HL-60 (cell line): ENCODE measurements around the gene MPND.

Source experiments
- DNase-seq, 2 experiments: peaks; one replicate each; pipeline ENCODE4 v3.0.0-alpha.2; 2010 to 2020; ENCODE audit warnings: low read depth in 1 of 2, low spot score in 1 of 2
- H3K27ac ChIP-seq: fragments of 250-450 bp; sonication (Bioruptor Pico); replicated peaks from 2 replicates; pipeline ENCODE4 v1.5.1; 2020; ENCODE audit warnings: mild to moderate bottlenecking, moderate library complexity
- H3K27me3 ChIP-seq: fragments of 250-450 bp; sonication (Bioruptor Pico); 2 replicates; pipeline ENCODE4 v1.5.1; 2021; ENCODE audit warnings: mild to moderate bottlenecking, moderate library complexity; ENCODE audit not compliant: insufficient read depth, poor library complexity, severe bottlenecking
- H3K4me3 ChIP-seq: replicated peaks from 2 replicates; pipeline ENCODE4 v1.5.1; 2011; ENCODE audit warnings: mild to moderate bottlenecking, control low read depth, low read length; ENCODE audit not compliant: insufficient read depth
- CTCF ChIP-seq: IDR thresholded peaks from one replicate; pipeline ENCODE4 v1.5.1; 2011; ENCODE audit warnings: low read length, control low read depth, inconsistent platforms; ENCODE audit not compliant: insufficient read depth
- GABPA ChIP-seq: IDR thresholded peaks from 2 replicates; pipeline ENCODE4 v1.6.1; 2012; ENCODE audit warnings: low read depth
- POLR2AphosphoS5 ChIP-seq: IDR thresholded peaks from 2 replicates; pipeline ENCODE4 v1.6.1; 2012; ENCODE audit warnings: low read depth
- REST ChIP-seq: IDR thresholded peaks from 2 replicates; pipeline ENCODE4 v1.6.1; 2012; ENCODE audit warnings: low read depth; ENCODE audit not compliant: insufficient replicate concordance
- SPI1 ChIP-seq: IDR thresholded peaks from 2 replicates; pipeline ENCODE4 v1.6.1; 2012; ENCODE audit warnings: low read depth, mild to moderate bottlenecking, borderline replicate concordance

The MPND gene

DNA sequence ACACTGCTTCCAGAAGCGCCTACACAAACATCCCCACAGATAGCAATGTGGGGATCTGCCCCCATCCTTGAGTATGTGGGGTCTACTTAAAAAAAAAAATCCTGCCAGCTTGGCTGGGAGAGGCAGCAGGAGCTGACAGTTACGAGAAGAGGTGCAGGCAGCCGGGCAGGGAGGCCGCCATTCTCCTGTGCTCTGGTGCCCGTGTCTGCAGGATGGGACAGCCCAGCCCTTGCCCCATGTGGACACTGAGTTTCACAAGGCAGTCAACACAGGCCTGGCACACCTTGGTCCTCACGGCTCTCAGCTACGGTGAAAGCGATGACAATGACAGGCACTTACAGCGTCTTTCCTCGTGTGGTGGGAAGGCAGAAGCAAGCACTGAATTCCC lies 24.0 kb downstream of the MPND start:
- H3K27me3 ChIP-seq = no peaks in the 10 kb centered on the region
- no peak overlapping the region for H3K27ac ChIP-seq
- no peak for TF ChIP-seq CTCF
- TF ChIP-seq POLR2AphosphoS5 = no peak
- no peak for TF ChIP-seq SPI1
- TF ChIP-seq GABPA = no peak
- no peak for TF ChIP-seq REST
- no peak for DNase-seq
- H3K4me3 ChIP-seq = no peak overlapping the region

DNA sequence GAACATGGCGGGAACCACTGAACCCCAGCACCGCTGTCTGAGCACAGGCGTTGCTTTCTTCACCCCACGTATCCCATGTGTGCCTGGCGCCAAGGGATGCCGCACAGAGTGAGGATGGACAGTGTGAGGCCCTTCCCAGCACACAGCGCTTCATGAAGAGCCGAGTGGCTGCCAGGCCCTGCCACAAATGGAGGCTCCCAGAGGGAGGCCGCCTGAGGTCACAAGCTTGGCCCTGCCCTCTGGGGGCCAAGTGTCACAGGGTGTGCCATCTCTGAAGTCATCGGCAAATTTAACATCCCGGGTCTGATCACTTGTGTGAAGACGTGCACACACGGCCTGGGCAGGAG lies 24.4 kb downstream of the MPND start:
- H3K27ac ChIP-seq = no peak overlapping the region
- no peak overlapping the region for H3K4me3 ChIP-seq
- H3K27me3 ChIP-seq = no peaks in the 10 kb centered on the region
- no peak for DNase-seq
- TF ChIP-seq CTCF (no peak), REST (no peak), GABPA (no peak), POLR2AphosphoS5 (no peak), SPI1 (no peak)

GRCh38 chr19:4368128-4368820 lies 24.9 kb downstream of the MPND start:
- Histone ChIP-seq H3K4me3 (no peak overlapping the region), H3K27me3 (no peaks in the 10 kb centered on the region), H3K27ac (no peak overlapping the region)
- no peak for DNase-seq
- TF ChIP-seq SPI1 = peak; percentile 30; the same call in 1 of the 2 replicates
- TF ChIP-seq REST = no peak
- TF ChIP-seq CTCF = no peak
